NOMO-1 (cell line): ENCODE results near the gene PIP5KL1.

ENCODE experiments used
- DNase-seq, 2 experiments: peaks; one replicate each; lab custom pipeline; 2025; ENCODE audit not compliant: unreplicated experiment in 2 of 2; lab: John Stamatoyannopoulos, UW

The PIP5KL1 gene

DNA sequence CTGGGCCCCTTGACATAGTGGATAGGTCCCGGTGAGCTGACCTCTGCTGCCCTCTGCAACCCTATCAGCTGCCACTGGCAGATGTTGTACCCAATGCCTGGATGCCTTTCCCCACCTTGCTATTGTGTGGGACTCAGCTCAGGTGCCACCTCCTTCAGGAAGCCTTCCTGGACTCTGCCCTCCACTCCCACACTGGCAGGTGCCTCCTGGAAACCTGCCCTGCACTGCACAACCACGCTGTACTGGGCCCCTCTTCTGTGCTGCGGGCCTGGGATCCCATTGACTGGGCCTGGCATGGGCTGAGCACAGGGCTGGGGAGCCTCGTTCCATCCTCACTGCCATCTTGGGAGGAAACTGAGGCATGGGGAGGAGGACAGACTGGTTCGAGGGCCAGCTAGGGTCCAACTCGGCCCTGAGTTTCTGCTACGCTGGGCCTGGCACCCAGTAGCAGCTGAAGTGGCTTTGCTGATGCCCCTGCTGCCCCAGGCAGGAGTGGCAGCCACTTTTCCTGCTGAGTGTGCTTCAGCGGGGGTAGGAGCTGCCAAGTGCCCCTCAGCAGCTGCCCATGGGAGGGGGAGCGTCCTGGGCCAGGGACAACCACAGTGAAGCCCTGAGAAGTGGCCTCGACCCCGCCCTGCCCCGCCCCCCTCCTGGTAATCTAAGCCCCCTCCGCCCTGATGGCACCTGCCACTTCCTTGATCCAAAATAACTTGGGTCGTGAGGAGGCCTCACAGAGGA lies 54.4 kb downstream of the PIP5KL1 start:
- no peak for DNase-seq

DNA sequence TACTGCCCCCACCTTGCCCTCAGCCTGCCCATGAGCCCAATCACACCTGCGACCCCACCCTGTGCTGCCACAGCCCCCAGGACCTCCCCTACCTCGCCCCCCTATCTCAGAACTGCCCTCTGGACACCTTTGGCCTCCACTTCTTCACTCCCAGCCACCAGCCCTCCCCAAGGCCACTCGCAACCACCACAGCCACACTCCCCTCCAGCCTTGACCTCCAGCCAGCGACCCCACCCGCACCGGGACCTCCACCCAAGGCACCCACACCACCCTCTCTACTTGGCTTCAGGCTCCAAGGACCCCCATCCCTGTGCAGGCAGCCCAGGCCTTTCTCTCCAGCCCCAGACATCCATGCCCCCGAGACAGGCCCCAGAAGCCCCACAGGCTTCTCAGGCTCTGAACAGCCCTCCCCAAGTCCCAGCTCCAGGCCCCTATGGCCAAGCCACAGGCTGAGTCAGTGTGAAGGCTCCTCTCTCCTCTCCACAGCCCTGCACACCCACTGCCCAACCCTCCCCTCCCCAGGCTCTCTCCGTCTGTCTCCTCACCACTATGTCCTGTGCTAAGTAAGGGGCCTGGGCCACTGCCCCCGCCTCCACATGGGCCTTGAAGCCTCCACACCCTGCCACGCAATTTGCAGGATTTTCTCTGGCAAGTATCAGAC lies 55.1 kb downstream of the PIP5KL1 start:
- no peak for DNase-seq

DNA sequence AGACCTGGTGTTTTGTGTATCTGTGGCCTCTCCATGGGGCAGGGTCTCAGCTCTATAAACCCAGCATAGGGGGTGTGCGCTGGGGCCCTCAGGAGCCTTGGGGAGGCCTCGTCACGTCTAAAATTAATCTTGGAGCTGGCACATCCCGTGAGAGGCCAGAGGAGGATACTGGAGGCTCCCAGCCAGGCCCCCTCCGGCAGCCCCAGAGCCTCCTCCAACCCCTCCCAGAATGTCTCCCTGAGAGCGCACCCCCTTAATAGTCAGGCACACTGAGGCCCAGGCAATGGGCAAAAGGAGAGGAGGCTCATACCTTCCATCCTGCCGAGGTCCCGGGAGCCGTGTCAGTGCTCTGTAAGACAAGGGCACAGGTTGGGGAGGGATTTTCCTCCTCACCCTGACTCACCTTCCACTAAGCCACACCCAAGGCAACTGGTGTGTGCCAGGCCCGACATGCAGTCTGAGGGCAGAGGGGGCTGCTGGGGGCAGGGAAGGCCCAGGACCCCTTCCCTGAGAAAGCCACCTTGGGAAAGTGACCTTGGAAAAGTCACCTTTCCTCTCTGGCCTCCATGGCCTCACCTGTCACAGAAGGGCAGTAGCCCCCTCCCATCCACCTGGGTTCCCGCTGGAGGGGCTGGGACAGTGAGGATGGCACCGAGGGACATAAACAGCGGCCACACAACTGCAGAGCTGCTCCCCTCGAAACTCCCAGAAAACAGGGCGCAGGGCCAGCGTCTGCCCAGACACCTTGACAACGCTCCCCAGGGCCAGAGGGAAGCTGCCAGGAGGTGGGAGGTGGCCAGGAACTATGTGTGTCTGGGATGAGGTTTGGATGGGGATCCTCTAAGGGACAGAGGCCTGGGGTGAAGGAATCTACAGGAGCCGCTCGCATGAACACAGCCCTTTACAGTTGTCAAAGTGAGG lies 56.0 kb downstream of the PIP5KL1 start:
- DNase-seq, result no peak

DNA sequence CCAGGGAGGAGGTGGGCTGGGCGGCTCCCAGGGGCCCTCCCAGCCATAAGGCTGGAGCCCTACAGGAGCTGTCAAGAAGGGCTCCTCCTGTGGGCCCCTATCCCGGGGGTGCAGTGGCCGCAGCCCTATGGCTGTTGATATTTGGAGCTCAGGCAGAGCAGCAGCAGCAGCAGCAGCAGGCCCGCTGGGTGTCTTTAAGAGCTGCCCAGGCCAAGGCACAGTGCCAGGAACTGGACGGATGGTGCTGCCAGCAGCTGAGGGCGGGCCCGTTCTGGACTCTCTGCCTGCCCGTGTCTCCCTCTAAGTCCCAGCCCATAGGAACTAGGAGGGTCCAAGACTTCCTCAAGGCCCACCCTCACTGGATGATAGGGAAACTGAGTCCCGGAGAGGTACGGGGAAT lies 56.7 kb downstream of the PIP5KL1 start:
- no peak for DNase-seq

DNA sequence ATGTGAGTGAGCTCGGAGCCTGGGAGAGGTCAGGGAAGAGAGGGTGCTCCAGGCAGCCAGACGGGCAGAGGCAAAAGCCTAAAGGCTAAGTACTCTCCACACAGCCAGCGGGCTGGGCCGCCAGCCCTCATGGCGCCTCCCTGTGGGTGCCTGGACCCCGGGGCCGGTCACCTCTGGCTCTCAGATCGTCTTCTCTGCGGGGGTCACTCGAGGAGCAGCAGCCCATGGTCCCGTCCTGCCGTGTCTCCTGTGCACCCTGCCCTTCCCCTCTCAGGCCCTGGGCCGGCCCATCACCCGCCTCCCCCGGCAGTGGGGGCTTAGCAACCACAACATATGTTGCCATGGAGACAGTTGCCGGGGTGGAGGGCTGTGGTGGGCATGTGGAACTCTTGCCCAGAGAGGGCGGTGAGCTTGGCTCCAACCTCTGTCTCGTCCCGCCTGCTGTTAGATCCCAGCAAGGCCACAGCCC lies 57.3 kb downstream of the PIP5KL1 start:
- no peak for DNase-seq

DNA sequence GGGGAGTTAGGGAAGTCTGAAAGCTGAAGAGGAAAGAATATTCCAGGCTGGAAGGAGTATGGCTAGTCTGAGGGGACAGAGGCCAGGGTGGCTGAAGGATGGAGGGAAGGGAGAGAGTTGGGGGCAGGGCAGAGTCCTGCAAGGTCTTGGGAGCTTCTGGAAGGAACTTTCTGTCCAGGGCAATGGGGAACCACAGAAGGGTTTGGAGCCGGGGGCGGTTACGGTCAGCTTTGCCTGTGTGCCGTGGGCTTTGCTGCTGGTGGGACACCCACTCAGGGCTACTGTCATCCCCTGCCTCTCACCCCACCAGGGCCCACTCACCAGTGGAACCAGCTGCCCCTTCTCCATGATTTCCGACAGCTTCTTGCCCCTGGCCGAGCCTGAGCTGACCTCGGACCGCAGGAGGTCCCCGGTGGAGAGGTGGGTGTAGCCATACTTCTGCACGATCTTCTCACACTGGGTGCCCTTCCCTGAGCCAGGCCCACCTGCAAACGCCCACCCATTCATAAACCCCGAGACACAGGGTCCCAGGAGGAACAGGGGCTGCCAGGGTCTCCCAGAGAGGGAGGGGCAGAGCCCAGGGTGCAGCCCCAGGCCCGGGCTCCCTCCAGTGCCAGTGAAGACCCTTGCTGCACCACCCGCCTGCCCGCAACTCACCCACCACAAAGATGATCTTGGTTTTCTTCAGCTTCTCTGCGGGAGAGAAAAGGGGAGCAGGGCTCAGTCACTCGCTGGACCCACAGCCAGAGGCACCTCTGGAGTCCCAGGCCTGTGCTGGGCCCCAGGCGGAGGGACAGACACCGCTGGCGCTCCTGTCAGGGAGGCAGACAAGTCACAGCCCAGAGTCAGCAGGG lies 58.0 kb downstream of the PIP5KL1 start:
- DNase-seq, result no peak

DNA sequence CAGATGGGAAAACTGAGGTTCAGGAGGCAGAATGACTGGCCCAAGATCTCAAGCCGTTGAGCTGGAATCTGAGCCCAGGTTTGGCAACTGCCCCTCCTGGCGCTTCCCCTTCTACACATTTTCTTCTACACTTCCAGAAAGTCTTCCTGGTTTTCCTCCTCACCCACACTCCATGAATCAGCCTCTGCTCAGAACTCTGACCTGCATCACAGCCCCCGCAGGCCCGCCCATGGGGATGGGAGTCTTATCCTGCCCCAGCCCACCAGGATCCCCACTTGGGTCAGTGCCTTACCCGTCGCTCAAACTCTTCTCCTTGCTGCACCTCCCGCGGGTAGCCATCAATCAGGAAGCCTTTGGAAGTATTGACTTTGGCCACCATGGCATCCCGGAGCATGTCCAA lies 59.0 kb downstream of the PIP5KL1 start:
- DNase-seq, result no peak

DNA sequence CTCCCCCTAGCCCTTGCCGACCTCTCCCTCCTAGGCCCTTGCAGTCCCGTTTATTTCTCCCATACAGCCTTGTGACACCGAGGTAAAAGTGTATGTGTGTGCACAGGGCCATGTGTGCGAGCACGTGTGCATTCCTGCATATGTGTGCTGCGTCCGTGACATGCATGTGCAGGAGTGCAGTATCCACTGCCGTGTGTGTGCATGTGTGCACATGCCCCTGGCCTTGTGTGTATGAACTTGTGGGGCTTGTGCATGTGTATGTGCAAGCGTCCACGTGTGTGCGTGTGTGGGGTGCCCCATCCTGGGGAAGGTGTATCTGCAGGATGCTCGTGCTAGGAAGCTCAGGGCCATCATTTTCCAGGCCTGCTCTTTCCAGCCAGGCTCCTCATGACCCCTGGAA lies 59.7 kb downstream of the PIP5KL1 start:
- no peak for DNase-seq
